Endothelial cell of umbilical vein (primary cell): ENCODE measurements around the gene ADAM19.

ENCODE experiments used
- EZH2 ChIP-seq: IDR thresholded peaks from 2 replicates; pipeline ENCODE4 v1.6.1; 2012; ENCODE audit warnings: borderline replicate concordance, low read depth, mild to moderate bottlenecking, moderate library complexity, low read length, inconsistent platforms; ENCODE audit not compliant: severe bottlenecking
- FOS ChIP-seq: IDR thresholded peaks from 2 replicates; pipeline ENCODE4 v1.6.1; 2011; ENCODE audit warnings: mild to moderate bottlenecking, low read length, moderate library complexity, borderline replicate concordance; ENCODE audit not compliant: insufficient read depth
- GATA2 ChIP-seq: IDR thresholded peaks from 2 replicates; pipeline ENCODE4 v1.7.0; 2011; ENCODE audit warnings: low read depth, mild to moderate bottlenecking, moderate library complexity, mixed read lengths, low read length; ENCODE audit not compliant: insufficient read length, insufficient read depth
- JUN ChIP-seq: IDR thresholded peaks from 2 replicates; pipeline ENCODE4 v1.6.1; 2011; ENCODE audit warnings: borderline replicate concordance, low read depth; ENCODE audit not compliant: insufficient read length, insufficient read depth
- POLR2A ChIP-seq: IDR thresholded peaks from 2 replicates; pipeline ENCODE4 v1.6.1; 2012; ENCODE audit warnings: low read depth, mild to moderate bottlenecking, control low read depth, low read length
- POLR2AphosphoS5 ChIP-seq: IDR thresholded peaks from 2 replicates; pipeline ENCODE4 v1.6.1; 2012; ENCODE audit warnings: low read depth, mild to moderate bottlenecking, control low read depth, low read length, moderate library complexity; ENCODE audit not compliant: insufficient read depth
- TF ChIP-seq, protein P1 (sequence below), 2 donors: IDR thresholded peaks; 1 replicate in 1 of 2; 2 replicates in 1 of 2; pipeline ENCODE4 v1.5.1; 2011; ENCODE audit warnings: low read length in 2 of 2, mild to moderate bottlenecking in 2 of 2, moderate library complexity in 2 of 2, control low read depth in 1 of 2, inconsistent platforms in 1 of 2, low read depth in 1 of 2; ENCODE audit not compliant: insufficient read depth in 1 of 2; ENCODE audit errors: extremely low read depth in 1 of 2
- TF ChIP-seq, protein P2 (sequence below): IDR thresholded peaks from 2 replicates; pipeline ENCODE4 v1.6.1; 2011; ENCODE audit not compliant: insufficient read depth, insufficient read length

- TF ChIP-seq EZH2, result no peak
- TF ChIP-seq, protein P1, sequence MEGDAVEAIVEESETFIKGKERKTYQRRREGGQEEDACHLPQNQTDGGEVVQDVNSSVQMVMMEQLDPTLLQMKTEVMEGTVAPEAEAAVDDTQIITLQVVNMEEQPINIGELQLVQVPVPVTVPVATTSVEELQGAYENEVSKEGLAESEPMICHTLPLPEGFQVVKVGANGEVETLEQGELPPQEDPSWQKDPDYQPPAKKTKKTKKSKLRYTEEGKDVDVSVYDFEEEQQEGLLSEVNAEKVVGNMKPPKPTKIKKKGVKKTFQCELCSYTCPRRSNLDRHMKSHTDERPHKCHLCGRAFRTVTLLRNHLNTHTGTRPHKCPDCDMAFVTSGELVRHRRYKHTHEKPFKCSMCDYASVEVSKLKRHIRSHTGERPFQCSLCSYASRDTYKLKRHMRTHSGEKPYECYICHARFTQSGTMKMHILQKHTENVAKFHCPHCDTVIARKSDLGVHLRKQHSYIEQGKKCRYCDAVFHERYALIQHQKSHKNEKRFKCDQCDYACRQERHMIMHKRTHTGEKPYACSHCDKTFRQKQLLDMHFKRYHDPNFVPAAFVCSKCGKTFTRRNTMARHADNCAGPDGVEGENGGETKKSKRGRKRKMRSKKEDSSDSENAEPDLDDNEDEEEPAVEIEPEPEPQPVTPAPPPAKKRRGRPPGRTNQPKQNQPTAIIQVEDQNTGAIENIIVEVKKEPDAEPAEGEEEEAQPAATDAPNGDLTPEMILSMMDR (IDR thresholded peaks at IDR 0.05; ENCODE audit: extremely low read depth in 1 of 2, insufficient read depth in 1 of 2, low read depth in 1 of 2, low read length in 2 of 2), result no peak
- no peak for TF ChIP-seq POLR2A
- TF ChIP-seq, protein P2, sequence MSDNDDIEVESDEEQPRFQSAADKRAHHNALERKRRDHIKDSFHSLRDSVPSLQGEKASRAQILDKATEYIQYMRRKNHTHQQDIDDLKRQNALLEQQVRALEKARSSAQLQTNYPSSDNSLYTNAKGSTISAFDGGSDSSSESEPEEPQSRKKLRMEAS, result no peak
- TF ChIP-seq GATA2, result no peak
- TF ChIP-seq POLR2AphosphoS5, result no peak
- TF ChIP-seq FOS, result no peak
- TF ChIP-seq JUN, result no peak
Measured at GRCh38 chr5:157552650-157553049, 22.9 kb downstream of the ADAM19 start.
